ENCODE data around the gene OGA. TPM values are rescaled to one million over a fixed set of nuclear protein-coding genes. Genes with fewer than 3 reads are reported as not detected.

Gene OGA
- total and polyA plus RNA-seq, 9 of the 15 experiments (the other 6 are each of a cell fraction or from before 2014, with no cell fraction given): 13.5 to 73.5 (median 59.5) TPM

DNA sequence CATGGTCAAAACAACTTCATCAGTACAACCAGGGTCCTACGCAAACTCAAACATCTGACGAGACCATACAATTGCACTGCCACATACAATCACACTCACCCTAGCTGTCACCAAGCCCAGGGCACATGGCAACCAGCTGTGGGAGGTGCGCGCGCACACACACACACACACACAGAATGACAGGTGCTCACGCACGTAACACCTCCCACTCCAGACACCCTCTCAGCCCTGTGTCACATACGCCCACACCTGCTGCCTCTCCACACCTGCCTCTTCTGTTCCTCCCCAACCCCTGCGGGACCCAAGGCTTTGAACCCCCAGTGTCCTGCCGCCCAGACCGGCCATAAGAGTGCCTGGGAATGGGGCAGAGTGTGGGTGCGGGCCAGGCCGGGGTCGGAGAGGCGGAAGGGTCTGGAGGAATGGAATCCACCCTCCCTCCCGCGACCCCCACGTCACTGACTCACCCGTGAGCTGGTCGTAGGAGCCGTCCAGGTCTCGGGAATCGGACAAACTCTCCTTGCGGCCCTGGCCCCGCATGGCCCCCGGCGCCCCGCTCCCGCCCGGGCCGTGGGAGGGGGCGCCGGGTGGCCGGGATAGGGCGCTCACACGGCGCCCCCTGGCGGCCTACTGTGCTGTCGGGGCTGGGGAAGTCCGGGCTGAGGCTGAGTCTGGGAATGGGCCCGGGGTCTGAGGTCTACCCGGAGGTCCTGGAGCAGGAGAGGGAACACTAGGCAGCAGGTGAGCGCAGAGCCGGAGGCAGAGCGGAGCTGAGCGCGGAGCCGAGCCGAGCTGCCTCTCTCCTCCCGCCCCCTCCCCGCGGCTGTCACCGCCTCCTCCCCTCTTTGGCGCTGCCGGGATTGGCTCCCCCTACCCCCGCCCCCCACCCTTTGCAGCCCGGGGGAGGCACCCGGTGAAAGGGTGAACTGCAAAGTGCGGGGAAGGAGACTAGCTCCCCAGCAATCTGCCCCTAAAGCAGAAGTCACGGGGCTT lies 25.1 kb upstream of the OGA start, which contains the start of gene KCNIP2:
TSS of gene KCNIP2 (minus strand) at position 769 of the 990 bp plus-strand sequence. CDS start at position 537, 232 bp downstream.
- FAIRE-seq (no peak), DNase-seq (ENCODE audit: extremely low read depth in 1 of 4, low spot score in 3 of 4) (peak in 3 of 4 experiments; percentile 0 to 2 (median 1)), ATAC-seq (no peak)
- no peaks in the 10 kb centered on the region for H3K27me3 ChIP-seq (ENCODE audit: control insufficient read depth in 2 of 2, insufficient read depth in 2 of 2, low read length in 2 of 2)
- no peak within 1 kb of the TSS for H3K4me3 ChIP-seq
- intact Hi-C loops (cut with micrococcal nuclease): loop anchor here (5.0 to 10.0 kb wide), 2 partner anchors 214 to 271 kb away; partner anchors contain the start of gene ARMH3
- H3K9me1 ChIP-seq (ENCODE audit: control insufficient read depth, insufficient read depth, low read length): no peaks in the 10 kb centered on the region
- peaks cover 2% of the 10 kb centered on the region; the same call in 1 of the 3 replicates for H3K36me3 ChIP-seq (ENCODE audit: control insufficient read depth, insufficient read depth, low read length)
- H3K4me1 ChIP-seq (replicated peaks in 1 of 2; ENCODE audit: control insufficient read depth in 2 of 2, insufficient read depth in 2 of 2, low read length in 2 of 2): peaks cover 0 to 19% of the 10 kb centered on the region in 2 experiments; a peak in 3 of 5 replicates
- ChIA-PET POLR2A (interaction anchor here (2.9 kb wide), 1 partner anchor 195 kb away, joined by 35 read pairs; no protein-coding TSS in a partner anchor), CTCF (ENCODE audit: low intra/inter-chr PET ratio) (no interaction called here)
- 87% methylated on average over 9 of the region's 60 CpGs for WGBS (ENCODE audit: insufficient coverage, low coverage, missing lambda C conversion rate)
- H3K4me2 ChIP-seq (ENCODE audit: insufficient read depth, low read length): no peak within 1 kb of the TSS
- BruUV-seq (replicated peaks): no TSS peak
- in situ Hi-C loops (cut with MboI): loop anchor here (5.0 to 25.0 kb wide), 5 partner anchors 234 to 769 kb away; partner anchors contain the start of genes ACTR1A, CUEDC2 and SUFU
- no peak within 1 kb of the TSS for H3K9ac ChIP-seq (ENCODE audit: insufficient read depth in 1 of 2, low read depth in 2 of 2, low read length in 2 of 2)
- no peak within 1 kb of the TSS for H3K27ac ChIP-seq (ENCODE audit: extremely low read depth, low read depth, low read length)
- H3K79me2 ChIP-seq (ENCODE audit: control insufficient read depth, insufficient read depth, low read length): no peaks in the 10 kb centered on the region
- no peaks in the 10 kb centered on the region for H4K20me1 ChIP-seq (replicated peaks; ENCODE audit: control insufficient read depth, insufficient read depth, low read length)
- TF ChIP-seq HNRNPLL (IDR thresholded peaks at IDR 0.05; ENCODE audit: low read depth, low read length, poor library complexity, severe bottlenecking) (no peak), EHMT2 (IDR thresholded peaks at IDR 0.05) (no peak), IFI16 (CRISPR knock-in tag; IDR thresholded peaks at IDR 0.05) (no peak), BRD9 (IDR thresholded peaks at IDR 0.05; ENCODE audit: low read depth, partially characterized antibody) (no peak), PHF20 (IDR thresholded peaks at IDR 0.05; ENCODE audit: partially characterized antibody) (no peak), ZNF77 (CRISPR knock-in tag; IDR thresholded peaks at IDR 0.05) (no peak), POLR2H (tag; IDR thresholded peaks at IDR 0.05; ENCODE audit: low read depth) (no peak), HLTF (IDR thresholded peaks at IDR 0.05) (no peak), NCOA4 (IDR thresholded peaks at IDR 0.05; ENCODE audit: partially characterized antibody) (no peak), SLC30A9 (CRISPR knock-in tag; IDR thresholded peaks at IDR 0.05) (no peak), ZNF57 (CRISPR knock-in tag; IDR thresholded peaks at IDR 0.05) (no peak), TCF3 (CRISPR knock-in tag; IDR thresholded peaks at IDR 0.05) (no peak), E2F3 (CRISPR knock-in tag; IDR thresholded peaks at IDR 0.05) (no peak), NELFE (IDR thresholded peaks at IDR 0.05; ENCODE audit: insufficient read depth, insufficient read length) (no peak), PTRF (tag; IDR thresholded peaks at IDR 0.05) (no peak), SP1 (CRISPR knock-in tag; IDR thresholded peaks at IDR 0.05) (no peak), ETV1 (tag; conservative IDR thresholded peaks at IDR 0.05; ENCODE audit: low read depth) (no peak)
- TF ChIP-seq, protein P1, sequence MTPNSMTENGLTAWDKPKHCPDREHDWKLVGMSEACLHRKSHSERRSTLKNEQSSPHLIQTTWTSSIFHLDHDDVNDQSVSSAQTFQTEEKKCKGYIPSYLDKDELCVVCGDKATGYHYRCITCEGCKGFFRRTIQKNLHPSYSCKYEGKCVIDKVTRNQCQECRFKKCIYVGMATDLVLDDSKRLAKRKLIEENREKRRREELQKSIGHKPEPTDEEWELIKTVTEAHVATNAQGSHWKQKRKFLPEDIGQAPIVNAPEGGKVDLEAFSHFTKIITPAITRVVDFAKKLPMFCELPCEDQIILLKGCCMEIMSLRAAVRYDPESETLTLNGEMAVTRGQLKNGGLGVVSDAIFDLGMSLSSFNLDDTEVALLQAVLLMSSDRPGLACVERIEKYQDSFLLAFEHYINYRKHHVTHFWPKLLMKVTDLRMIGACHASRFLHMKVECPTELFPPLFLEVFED (CRISPR knock-in tag; conservative IDR thresholded peaks at IDR 0.05): no peak
- TF ChIP-seq, protein P2, sequence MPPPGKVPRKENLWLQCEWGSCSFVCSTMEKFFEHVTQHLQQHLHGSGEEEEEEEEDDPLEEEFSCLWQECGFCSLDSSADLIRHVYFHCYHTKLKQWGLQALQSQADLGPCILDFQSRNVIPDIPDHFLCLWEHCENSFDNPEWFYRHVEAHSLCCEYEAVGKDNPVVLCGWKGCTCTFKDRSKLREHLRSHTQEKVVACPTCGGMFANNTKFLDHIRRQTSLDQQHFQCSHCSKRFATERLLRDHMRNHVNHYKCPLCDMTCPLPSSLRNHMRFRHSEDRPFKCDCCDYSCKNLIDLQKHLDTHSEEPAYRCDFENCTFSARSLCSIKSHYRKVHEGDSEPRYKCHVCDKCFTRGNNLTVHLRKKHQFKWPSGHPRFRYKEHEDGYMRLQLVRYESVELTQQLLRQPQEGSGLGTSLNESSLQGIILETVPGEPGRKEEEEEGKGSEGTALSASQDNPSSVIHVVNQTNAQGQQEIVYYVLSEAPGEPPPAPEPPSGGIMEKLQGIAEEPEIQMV (tag; conservative IDR thresholded peaks at IDR 0.05; ENCODE audit: low read depth): no peak
- TF ChIP-seq, protein P3, sequence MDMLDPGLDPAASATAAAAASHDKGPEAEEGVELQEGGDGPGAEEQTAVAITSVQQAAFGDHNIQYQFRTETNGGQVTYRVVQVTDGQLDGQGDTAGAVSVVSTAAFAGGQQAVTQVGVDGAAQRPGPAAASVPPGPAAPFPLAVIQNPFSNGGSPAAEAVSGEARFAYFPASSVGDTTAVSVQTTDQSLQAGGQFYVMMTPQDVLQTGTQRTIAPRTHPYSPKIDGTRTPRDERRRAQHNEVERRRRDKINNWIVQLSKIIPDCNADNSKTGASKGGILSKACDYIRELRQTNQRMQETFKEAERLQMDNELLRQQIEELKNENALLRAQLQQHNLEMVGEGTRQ (CRISPR knock-in tag; IDR thresholded peaks at IDR 0.05): no peak
- no peaks in the 10 kb centered on the region for H3K9me3 ChIP-seq (replicated peaks; ENCODE audit: control insufficient read depth, insufficient read depth, low read depth, low read length)
- H2AFZ ChIP-seq (ENCODE audit: low read depth, low read length): no peak within 1 kb of the TSS

Measured in K562 (cell line).